ENCODE measurements around the gene TRIM8.
A peak's percentile ranks its signal among the peaks of the same experiment; 100 is the strongest.

TRIM8 gene

DNA sequence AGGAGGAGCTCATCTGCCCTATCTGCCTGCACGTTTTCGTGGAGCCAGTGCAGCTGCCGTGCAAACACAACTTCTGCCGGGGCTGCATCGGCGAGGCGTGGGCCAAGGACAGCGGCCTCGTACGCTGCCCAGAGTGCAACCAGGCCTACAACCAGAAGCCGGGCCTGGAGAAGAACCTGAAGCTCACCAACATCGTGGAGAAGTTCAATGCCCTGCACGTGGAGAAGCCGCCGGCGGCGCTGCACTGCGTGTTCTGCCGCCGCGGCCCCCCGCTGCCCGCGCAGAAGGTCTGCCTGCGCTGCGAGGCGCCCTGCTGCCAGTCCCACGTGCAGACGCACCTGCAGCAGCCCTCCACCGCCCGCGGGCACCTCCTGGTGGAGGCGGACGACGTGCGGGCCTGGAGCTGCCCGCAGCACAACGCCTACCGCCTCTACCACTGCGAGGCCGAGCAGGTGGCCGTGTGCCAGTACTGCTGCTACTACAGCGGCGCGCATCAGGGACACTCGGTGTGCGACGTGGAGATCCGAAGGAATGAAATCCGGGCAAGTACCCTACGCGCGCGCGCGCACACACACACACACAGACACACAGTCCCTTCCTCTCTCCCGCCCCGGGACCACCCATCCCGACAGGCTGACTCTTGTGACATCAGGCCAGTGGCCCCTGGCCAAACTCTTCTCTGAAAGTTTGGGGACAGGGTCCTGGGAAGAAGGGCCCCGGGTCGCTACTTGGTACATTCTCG is 538 bp downstream of the TRIM8 start:
- TF ChIP-seq, protein P1, sequence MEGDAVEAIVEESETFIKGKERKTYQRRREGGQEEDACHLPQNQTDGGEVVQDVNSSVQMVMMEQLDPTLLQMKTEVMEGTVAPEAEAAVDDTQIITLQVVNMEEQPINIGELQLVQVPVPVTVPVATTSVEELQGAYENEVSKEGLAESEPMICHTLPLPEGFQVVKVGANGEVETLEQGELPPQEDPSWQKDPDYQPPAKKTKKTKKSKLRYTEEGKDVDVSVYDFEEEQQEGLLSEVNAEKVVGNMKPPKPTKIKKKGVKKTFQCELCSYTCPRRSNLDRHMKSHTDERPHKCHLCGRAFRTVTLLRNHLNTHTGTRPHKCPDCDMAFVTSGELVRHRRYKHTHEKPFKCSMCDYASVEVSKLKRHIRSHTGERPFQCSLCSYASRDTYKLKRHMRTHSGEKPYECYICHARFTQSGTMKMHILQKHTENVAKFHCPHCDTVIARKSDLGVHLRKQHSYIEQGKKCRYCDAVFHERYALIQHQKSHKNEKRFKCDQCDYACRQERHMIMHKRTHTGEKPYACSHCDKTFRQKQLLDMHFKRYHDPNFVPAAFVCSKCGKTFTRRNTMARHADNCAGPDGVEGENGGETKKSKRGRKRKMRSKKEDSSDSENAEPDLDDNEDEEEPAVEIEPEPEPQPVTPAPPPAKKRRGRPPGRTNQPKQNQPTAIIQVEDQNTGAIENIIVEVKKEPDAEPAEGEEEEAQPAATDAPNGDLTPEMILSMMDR (IDR thresholded peaks at IDR 0.05; ENCODE audit: low read depth, low read length), result peak; percentile 54
- peak; percentile 99 for TF ChIP-seq MYC (IDR thresholded peaks at IDR 0.05; ENCODE audit: low read depth, low read length)
- TF ChIP-seq POLR2A (IDR thresholded peaks at IDR 0.05; ENCODE audit: extremely low read depth, insufficient read length), result peak; percentile 65
- TF ChIP-seq, protein P2, sequence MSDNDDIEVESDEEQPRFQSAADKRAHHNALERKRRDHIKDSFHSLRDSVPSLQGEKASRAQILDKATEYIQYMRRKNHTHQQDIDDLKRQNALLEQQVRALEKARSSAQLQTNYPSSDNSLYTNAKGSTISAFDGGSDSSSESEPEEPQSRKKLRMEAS (IDR thresholded peaks at IDR 0.05; ENCODE audit: low read depth, low read length), result peak; percentile 97
- DNase-seq (ENCODE audit: low read depth), result peak; percentile 90

DNA sequence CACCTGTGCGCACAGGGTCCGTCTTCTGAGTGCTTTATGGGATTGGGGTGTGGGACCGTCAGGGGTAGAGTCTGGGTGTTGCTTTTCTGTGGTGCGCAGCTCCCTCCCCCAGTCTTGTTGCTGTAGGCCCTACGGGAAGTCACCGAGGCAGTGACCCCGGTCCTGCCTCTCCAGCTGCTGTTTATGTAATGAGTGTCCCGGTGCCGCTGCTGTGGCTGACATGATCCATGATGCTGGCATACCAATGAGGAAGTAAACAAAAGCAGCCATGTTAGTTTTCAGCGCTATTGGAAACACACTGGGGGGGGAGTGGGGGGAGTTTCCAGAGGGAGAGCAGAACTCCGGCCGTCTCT is 1.1 kb downstream of the TRIM8 start:
- TF ChIP-seq, protein P2 (IDR thresholded peaks at IDR 0.05; ENCODE audit: low read depth, low read length), result peak; percentile 52; the same call in 1 of the 2 replicates
- no peak for TF ChIP-seq POLR2A (IDR thresholded peaks at IDR 0.05; ENCODE audit: extremely low read depth, insufficient read length)
- no peak; the same call in 1 of the 2 replicates for TF ChIP-seq MYC (IDR thresholded peaks at IDR 0.05; ENCODE audit: low read depth, low read length)
- TF ChIP-seq, protein P1 (IDR thresholded peaks at IDR 0.05; ENCODE audit: low read depth, low read length), result no peak
- peak; percentile 86 for DNase-seq (ENCODE audit: low read depth)
- H3K4me3 ChIP-seq (ENCODE audit: low read depth, low read length), result peak overlapping the region; percentile 96

More for the DNA sequence above, 538 bp downstream of the TRIM8 start:
- peak overlapping the region; percentile 96 for H3K4me3 ChIP-seq (ENCODE audit: low read depth, low read length)

DNA sequence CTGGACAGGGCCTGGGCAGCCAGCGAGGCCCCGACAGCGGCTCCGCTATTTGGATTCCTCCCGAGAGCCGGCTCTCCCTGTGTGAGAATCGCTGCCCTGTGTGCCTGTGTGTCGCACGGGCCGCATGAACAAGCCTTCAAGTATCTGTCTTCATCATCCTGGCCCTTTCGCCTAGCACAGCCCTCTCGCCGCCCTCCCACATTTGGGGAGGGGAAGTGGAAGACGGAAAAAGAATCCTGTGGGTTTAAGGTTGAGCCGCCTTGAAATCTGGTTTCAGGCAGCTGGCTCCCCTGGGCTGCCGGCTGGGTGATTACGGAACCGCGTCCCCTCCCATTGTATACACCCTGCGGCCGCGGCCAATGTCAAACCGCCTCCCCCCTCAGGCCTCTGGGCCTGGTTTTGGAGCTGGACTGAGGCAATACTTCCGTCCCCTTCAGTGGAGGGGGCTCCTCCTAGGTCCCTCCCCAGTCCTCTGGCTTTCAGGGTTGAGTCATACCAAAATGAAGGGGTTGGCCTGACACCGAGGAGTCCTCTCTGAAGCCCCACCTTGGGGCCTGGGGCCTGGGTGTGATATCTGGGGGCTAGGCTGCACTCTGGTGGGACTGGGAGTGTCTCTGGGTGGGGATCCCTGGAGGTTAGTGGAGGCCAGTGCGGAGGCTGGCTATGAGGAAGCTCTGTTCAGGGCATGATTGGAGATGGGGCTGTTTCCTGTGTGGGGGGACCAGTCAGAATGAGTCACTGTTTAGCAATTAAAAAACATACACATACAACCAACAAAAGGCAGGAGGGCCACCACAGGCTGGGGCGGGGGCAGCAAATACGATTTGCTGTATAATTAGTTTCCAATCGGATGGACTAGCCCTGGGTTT is 1.7 kb downstream of the TRIM8 start:
- peak overlapping the region; percentile 96 for H3K4me3 ChIP-seq (ENCODE audit: low read depth, low read length)
- DNase-seq (ENCODE audit: low read depth), result peak; percentile 100
- TF ChIP-seq, protein P2 (IDR thresholded peaks at IDR 0.05; ENCODE audit: low read depth, low read length), result peak; percentile 70
- TF ChIP-seq POLR2A (IDR thresholded peaks at IDR 0.05; ENCODE audit: extremely low read depth, insufficient read length) (no peak), MYC (IDR thresholded peaks at IDR 0.05; ENCODE audit: low read depth, low read length) (peak; percentile 84)
- TF ChIP-seq, protein P1 (IDR thresholded peaks at IDR 0.05; ENCODE audit: low read depth, low read length), result no peak

DNA sequence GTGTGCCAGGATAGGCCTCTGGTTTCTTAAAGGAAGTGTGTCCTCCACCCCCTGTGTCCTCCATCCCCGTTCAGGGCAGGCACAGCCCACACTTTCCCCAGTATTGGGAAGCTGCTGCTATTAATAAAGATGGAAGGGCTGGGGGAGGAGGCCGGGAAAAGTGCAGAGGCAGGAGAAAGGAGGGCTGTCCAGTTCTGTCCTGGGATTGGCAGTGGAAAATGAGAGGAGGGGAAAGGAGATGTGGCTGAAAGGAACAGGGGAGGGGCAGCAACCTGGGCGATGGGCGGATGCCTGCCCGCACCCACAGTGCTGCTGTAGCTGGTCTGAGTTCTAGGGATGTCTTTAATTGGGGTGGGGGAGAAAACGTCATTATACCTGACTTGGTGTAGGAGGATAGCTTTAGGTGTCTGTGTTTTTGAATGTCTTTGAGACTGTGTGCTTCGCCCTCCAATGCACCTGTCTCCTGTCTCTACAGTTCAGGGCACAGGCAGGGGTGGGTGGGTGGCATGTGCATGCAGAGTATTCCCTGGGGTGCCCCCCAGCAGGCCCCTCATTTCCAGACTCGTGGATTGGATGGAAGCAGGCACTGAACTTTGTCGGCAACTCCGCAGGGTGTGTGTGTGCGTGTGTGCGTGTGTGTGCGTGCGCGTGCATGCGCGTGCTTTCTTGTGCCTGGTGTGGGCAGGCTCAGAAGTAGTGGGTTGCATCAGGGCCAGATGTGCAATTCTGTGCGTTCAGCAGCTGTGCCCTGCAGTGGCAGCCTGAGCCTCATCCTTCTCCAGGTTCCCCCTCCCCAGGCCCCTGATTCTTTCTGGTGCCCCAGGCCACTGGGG is 2.5 kb downstream of the TRIM8 start:
- peak overlapping the region; percentile 96 for H3K4me3 ChIP-seq (ENCODE audit: low read depth, low read length)
- TF ChIP-seq POLR2A (IDR thresholded peaks at IDR 0.05; ENCODE audit: extremely low read depth, insufficient read length) (no peak), MYC (IDR thresholded peaks at IDR 0.05; ENCODE audit: low read depth, low read length) (no peak)
- TF ChIP-seq, protein P2 (IDR thresholded peaks at IDR 0.05; ENCODE audit: low read depth, low read length), result no peak
- TF ChIP-seq, protein P1 (IDR thresholded peaks at IDR 0.05; ENCODE audit: low read depth, low read length), result no peak
- peak; percentile 52 for DNase-seq (ENCODE audit: low read depth)

Measured in NB4 (cell line).